Raji (cell line): ENCODE measurements around the gene HBEGF.

ENCODE experiments used
- POLR2A ChIP-seq: IDR thresholded peaks from 2 replicates; pipeline ENCODE4 v1.6.1; 2011; ENCODE audit warnings: low read depth, low read length, control low read depth; ENCODE audit not compliant: insufficient read depth

HBEGF gene

DNA sequence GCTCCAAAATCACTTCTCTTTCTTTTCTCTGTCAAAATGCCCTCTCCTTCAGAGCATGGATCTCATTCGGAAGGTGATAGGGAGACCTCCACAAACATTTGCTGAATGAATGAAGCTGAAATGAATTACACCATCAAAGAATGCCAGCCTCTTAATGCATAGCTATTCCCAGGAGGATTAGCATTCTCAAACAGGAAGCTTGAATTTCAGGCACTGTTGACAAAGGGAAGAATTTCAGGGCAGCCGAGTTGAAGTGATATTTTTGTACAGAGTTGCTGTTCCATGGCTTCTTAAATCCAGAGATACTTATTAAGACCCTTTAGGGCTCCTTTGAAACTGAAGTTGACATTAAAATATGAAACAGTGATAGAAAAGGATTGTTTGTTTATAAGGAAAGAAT is 18.8 kb downstream of the HBEGF start:
- TF ChIP-seq POLR2A, result no peak

DNA sequence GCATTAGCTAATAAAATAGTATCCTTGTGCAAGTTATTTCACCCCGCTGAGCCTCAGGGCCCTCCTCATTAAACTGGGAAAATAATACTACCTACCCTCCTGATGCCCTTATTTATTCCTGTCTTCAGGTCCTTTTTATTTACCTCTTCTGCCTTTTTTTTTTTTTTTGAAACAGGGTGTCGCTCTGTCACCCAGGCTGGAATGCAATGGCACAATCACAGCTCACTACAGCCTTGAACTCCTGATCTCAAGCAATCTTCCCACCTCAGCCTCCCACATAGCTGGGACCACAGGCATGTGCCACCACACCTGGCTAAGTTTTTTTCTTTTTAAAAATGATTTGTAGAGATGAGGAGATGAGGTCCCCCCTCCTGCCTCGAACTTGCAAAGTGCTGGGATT is 20.9 kb downstream of the HBEGF start:
- TF ChIP-seq POLR2A, result no peak

DNA sequence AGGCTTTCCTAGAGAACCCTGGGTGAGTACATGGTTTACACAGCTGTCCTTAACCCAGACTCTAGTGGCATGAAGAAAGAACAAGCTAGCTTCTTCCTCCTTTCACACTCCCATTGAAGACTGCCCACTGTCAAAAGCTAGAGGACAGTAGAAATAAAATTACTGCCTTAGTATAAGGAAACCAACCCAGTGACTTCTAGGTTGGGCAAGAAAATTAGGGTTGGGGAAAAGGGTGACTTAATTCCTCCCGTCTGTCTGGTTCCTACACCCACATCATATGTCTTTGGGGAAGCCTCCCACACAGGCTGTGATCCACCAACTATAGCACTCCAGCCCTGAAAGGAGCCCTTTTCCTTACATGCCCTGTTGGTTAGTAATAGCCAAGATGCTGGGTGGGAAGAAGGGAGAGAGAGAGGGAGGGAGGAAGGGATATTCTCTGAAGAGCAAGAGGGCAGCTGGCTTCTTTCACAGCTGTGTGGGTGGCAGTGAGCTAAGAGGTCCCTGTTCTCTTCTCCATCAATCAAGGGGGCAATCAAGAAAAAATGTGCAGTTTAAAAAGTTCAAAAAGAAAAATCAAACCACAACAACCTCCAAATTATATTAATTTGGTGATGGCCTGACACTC is 21.7 kb downstream of the HBEGF start:
- TF ChIP-seq POLR2A, result no peak

DNA sequence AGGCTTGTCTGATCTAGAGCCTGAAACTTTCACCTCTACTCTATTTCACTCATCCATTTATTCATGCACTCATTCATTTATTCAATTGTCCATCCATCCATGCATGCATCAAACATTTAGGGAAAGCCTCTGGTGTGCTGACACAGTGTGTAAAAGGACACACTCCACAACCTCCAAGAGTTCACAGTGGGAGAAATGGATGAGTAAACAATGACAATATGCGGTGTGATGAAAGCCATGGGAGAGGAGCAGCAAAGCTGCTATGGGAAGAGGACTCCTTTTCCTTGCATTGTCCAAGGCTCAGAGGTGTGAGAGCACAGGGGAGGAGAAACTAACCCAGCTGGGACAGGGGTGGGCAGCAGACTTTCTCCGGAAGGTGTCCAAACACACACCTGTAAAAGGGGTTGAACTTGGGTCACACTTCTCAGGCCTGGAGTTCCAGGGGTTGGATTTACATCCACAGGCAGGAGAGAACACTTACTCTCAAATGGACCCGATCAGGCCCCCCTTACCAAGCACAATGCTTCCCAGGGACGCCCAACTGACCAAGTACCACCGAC is 22.3 kb downstream of the HBEGF start:
- TF ChIP-seq POLR2A, result no peak

DNA sequence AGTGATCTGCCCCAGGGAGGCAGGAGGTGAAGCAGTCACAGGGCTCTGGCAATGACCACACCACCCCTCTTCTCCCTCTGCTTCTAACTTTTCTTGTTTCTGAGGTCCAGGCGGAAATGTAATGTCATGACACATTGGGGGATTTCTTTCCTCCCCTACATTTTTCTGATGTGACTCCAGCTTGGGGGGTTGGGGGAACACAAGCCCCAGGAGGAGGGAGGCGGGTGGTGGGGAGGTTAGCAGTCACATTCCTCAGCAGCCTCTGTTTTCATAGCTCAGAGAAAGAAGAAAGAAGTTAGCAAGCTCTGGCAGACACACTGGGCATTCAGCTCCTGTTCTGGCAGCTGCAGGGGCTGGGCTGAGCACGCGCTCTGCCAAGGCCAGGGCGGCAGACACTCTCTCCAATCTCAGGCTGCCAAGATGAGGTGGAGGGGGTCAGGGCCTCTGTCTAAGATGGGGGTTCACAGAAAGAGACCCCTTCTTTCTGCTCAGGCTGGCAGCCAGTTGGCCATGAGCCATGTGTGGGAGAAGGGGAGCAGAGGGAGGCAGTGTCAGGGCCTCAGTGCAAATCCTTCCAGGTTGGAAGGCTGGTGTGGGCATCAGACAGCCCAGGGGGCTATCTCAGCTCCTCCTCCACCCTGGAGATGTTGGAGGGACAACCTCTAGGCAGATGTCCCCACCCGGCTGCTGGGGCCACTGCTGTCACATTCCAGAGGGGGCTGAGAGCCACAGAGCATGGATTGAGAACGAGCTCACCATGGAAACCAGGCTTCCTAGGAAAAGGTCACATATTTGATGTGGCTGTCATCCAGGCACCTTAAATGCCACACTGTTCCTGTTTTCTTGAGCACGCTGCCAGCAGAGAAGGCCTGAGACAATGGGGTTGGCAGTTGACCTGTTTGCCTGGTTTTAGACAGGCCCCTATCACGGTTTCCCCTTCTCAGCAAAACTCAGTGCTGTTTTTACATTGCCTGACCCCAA is 23.4 kb downstream of the HBEGF start:
- TF ChIP-seq POLR2A, result no peak

DNA sequence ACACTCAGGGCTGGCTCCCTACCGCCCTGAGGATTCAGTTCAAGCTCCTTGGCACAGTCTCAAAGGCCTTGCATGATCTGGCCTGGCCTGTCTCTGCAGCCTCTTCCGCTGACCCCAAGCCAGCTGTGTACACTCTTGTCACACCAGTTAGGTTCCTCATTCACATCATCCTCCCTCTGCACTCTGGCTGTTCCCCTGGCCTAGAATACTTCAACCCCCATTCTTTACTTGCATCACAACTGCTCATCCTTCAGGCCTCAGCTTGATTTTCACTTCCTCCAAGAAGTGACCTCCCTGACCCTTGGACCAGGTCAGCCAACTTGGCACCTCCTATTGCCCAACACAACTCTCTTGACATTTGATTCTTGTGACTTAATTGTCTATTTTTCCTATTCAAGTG is 24.6 kb downstream of the HBEGF start:
- TF ChIP-seq POLR2A, result no peak

DNA sequence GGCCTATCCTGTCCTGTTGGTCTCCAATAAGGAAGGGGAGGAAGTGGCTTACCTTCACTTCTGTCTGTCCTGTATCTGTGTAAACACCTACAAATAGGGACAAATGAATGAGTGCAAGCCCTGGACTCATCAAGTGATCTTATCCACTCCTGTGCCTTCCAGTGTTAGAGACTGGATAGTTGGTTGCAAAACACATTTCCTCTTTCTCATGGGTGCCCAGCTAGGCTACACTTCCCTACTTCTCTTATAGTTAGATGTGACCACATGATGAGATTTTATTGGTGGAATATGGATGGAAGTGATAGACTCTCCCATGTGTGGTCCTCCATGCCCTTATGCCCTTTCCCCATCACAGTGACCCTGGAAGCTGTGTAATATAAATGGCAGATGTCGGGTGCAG is 26.6 kb downstream of the HBEGF start:
- TF ChIP-seq POLR2A, result no peak

DNA sequence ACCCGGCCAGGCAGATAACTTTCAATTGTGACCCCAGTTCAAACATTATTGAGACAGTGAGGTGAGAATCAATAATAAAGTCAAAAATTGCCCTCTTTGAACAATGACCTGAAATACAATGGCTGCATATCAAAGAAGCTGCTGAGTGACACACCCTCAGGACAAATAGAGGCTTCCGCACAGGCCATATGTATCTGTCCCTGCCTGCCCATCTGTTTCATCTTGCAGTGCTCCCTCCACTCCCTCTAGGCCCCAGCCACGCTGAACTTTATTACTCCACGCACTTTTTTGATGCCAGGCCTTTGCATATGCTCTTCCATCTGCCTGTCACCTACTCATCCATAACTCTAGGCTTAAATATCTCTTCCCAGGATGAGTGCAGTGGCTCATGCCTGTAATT is 27.6 kb downstream of the HBEGF start:
- no peak for TF ChIP-seq POLR2A

DNA sequence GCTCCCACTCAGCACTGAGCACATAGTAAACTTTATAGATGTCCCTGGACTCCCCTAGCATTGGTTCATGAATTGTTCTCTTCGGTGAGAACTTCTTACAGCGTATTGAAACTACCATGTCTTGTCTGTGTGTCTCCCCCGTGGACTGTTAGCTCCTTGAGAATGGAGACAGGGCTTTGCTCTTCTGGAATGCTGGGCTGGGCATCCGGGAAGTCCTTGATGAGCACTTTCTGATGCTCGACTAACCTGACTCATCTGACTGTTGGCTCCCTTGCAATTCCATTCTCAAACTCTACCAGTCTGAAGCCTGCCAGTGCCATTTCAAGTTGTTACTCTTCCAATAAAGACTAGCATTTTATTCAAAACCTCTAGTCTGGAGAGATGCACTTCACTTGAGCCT is 28.5 kb downstream of the HBEGF start:
- no peak for TF ChIP-seq POLR2A

DNA sequence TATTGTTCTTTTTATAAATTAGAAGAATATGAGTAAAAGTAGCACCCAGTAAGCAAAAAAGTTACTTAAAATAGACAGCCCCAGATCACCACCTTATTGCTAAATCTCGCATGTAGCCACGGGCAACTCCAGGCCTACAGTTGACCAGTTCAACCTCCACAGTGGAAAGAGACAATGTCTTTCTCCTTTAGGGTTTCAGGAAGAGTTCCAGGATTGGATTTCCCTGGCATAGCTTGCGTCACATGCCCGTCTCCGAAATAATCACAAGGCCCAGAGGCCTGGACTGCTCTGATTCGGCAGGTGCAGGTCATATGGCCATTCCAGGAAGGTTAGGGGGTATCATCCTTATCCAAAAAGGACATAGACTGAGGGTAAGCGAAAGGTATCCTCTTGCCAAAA is 33.6 kb downstream of the HBEGF start:
- no peak for TF ChIP-seq POLR2A

DNA sequence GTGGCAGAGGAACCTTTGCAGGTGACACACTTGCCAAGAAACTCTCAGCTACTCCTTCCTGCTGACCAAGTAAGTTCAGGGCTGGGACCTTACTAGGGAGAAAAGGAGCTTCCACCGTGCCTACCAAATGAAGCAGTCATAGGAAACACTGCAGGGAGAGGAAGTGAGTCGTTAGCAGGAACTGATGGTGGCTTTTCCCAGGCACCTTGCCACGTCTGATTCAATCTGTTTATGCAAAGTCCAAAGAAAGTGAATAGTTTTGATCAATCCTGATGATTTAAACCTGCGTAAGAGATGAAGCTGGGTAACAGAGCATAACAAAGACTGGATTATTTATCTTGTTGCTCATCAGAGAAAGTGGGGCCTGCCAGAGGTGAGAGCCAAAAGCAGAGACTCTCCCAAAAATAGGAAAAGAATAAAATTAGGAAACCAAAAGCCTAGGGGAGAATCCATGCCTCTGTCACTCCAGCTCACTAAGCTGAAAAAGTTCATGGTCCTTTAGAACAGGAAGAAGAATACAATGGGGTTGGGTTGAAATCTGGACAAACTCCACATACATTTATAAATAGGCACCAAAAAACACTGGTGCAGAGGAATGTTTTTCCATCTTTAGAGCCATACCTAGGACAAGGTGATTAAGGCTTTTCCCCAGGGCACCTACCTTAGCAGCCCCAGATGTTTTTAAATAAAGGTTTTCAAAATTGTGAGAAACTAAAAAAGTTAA is 34.2 kb downstream of the HBEGF start:
- no peak for TF ChIP-seq POLR2A

DNA sequence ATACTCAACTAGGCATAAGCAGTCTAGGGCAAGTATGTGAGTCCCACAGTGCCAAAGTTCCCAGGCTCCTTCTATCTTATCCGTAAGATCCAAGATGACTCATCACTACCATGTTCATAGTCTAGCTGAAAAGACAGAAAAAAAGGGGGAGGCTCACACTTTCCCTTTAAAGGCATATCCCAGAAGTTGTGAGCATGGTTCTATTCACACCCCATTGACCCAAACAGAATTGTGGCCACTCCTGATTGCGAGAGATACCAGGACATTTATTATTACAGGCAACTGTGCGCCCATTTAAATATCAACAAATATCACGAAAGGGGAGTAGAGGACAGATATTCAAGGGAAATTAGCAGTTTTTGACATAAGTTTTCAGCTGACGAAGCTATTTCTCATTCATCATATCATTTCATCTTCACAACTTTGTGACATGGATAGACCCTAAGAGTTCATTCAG is 35.4 kb downstream of the HBEGF start:
- no peak for TF ChIP-seq POLR2A

DNA sequence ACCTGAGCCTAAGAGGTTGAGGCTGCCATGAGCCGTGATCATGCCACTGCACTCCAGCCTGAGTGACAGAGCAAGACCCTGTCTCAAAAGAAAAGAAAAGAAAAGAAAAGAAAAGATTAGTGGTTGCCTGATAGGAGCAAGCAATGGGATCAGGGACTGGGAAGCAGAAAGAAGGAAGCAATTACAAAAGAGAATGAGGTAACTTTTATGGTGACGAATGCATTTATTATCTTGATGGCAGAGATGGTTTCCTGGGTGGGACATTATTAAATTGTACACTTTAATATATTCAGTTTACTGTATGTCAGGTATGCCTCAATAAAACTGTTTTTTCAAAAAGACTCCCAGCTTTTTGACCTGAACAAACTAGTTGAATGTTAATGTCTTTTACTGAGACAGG is 36.0 kb downstream of the HBEGF start:
- no peak for TF ChIP-seq POLR2A

DNA sequence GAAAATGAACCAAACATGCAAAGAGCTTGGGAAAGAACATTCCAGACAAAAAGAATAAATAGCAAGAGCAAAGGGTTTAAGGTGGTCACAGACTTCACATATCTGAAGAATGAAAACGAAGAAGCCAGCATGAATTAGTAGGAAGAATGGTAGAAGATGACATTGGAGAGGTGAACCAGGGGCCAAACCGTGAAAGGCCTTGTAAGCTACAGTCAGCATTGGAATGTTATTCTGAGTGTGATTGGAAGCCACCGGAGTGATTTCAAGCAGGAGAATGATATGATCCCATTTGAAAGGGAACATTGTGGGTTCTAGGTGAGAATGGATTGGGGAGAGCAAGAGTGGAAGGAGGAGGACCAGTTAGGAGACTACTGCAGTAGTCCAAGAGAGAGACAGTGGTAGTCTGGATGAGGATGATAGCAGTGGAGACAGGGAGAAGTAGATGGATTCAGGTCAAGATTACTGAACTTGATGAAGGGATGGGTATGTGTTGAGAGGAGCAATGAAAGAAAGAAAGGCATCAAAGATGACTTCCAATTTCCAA is 36.6 kb downstream of the HBEGF start:
- TF ChIP-seq POLR2A, result no peak

DNA sequence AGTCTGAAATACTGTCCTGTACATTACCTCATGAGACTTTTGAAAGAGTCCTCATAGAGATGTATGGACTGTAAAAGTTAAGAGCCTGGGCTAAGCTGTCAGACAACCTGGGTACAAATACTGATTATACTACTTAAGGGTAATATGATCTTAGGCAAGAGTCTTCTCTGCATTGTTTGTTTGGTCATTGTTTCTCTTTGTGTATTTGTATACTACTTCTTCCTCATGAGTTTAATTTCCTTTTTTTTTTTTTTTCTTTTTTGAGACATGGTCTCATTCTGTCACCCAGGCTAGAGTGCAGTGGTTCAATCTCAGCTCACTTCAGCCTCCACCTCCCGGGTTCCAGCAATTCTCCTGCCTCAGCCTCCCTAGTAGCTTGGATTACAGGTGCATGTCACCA is 40.9 kb downstream of the HBEGF start:
- no peak for TF ChIP-seq POLR2A

DNA sequence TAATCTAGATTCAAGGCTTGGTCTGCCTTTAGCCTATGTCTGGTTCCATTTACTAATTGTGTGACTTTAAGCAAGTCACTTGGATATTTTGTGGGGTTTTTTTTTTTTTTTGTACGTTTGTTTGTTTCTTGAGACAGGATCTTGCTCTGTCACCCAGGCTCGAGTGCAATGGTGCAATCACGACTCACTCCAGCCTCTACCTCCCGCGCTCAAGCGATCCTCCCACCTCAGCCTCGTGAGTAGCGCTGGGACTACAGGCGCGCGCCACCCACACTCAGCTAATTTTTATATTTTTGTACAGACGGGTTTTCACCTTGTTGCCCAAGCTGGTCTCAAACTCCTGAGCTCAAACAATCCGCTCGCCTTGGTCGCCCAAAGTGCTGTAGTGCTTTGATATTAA is 42.4 kb downstream of the HBEGF start:
- TF ChIP-seq POLR2A, result no peak
